GM12878 (cell line): ENCODE measurements around the gene MACF1. TPM values are rescaled to one million over a fixed set of nuclear protein-coding genes. Genes with fewer than 3 reads are reported as not detected.

Source experiments
- ATAC-seq: fragments of 200-7000 bp; cut with Tn5 transposase; 3 replicates; pipeline ENCODE4 v1.9.1; 2020; ENCODE audit warnings: mild to moderate bottlenecking, moderate library complexity
- BruUV-seq: library from RNA; stranded (reverse); fragments of 400-500 nt; replicated peaks from 2 replicates; lab custom pipeline; 2021; lab: Mats Ljungman, UMichigan
- CTCF ChIA-PET: fragments of 300-600 bp; sonication (Branson Sonifier 250); formaldehyde crosslinking; extraction: SDS; loops from one replicate; lab custom pipeline; 2021; ENCODE audit warnings: inconsistent platforms; lab: Yijun Ruan, JAX
- POLR2A ChIA-PET: fragments of 350-600 bp; formaldehyde crosslinking; extraction: SDS; loops from one replicate; lab custom pipeline; 2021; ENCODE audit warnings: inconsistent platforms; lab: Charles Lee
- RAD21 ChIA-PET: fragments of 300-600 bp; sonication (Branson Sonifier 250); formaldehyde crosslinking; loops from one replicate; lab custom pipeline; 2023; ENCODE audit warnings: antibody characterized with exemption; ENCODE audit not compliant: unreplicated experiment; lab: Charles Lee
- SMC1A ChIA-PET: fragments of 300-600 bp; sonication (Branson Sonifier 250); formaldehyde crosslinking; loops from one replicate; lab custom pipeline; 2023; ENCODE audit not compliant: unreplicated experiment, uncharacterized antibody; lab: Charles Lee
- DNase-seq: peaks from one replicate; pipeline ENCODE4 v3.0.0-alpha.2; 2011; ENCODE audit warnings: low read depth, low spot score
- FAIRE-seq: peaks from 3 replicates; lab custom pipeline; 2011; peaks lifted over from hg19 to GRCh38; lab: Jason Lieb, UNC
- H2AFZ ChIP-seq: 2 replicates; pipeline ENCODE4 v1.6.0; 2011; ENCODE audit warnings: low read depth, low read length, control low read depth; ENCODE audit not compliant: control insufficient read depth
- H3K27ac ChIP-seq: 2 replicates; pipeline ENCODE4 v1.5.1; 2011; ENCODE audit warnings: control low read depth; ENCODE audit not compliant: control insufficient read depth, insufficient read depth
- H3K27me3 ChIP-seq, 2 experiments: replicated peaks in 1 of 2; 2 replicates each; pipeline versions ENCODE4 v1.6.0 to v1.6.1; 2011; ENCODE audit warnings: low read length in 1 of 2; ENCODE audit not compliant: control insufficient read depth in 2 of 2, insufficient read depth in 2 of 2
- H3K36me3 ChIP-seq, 2 experiments: 2 replicates each; pipeline ENCODE4 v1.5.1; 2011; ENCODE audit warnings: low read length in 1 of 2; ENCODE audit not compliant: control insufficient read depth in 2 of 2, insufficient read depth in 2 of 2
- H3K4me1 ChIP-seq: 2 replicates; pipeline ENCODE4 v1.6.1; 2011; ENCODE audit warnings: mild to moderate bottlenecking, low read length, moderate library complexity, mixed read lengths; ENCODE audit not compliant: control insufficient read depth, insufficient read depth
- H3K4me2 ChIP-seq: 2 replicates; pipeline ENCODE4 v1.6.0; 2011; ENCODE audit warnings: control low read depth; ENCODE audit not compliant: control insufficient read depth, insufficient read depth
- H3K4me3 ChIP-seq: fragments of 200-600 bp; sonication (generic); 2 replicates; pipeline ENCODE4 v1.5.1; 2016
- H3K79me2 ChIP-seq: 2 replicates; pipeline ENCODE4 v1.6.0; 2011; ENCODE audit warnings: low read length; ENCODE audit not compliant: control insufficient read depth, insufficient read depth
- H3K9ac ChIP-seq: 2 replicates; pipeline ENCODE4 v1.8.0; 2011; ENCODE audit warnings: low read length, control low read depth, mixed read lengths; ENCODE audit not compliant: control insufficient read depth, insufficient read depth
- H3K9me3 ChIP-seq: replicated peaks from 3 replicates; pipeline ENCODE4 v1.5.1; 2011; ENCODE audit warnings: mild to moderate bottlenecking, low read length; ENCODE audit not compliant: control insufficient read depth, insufficient read depth
- H4K20me1 ChIP-seq: 2 replicates; pipeline ENCODE4 v1.6.0; 2011; ENCODE audit not compliant: control insufficient read depth, insufficient read depth
- RELA ChIP-seq: fragments of 450-650 bp; IDR thresholded peaks from 2 replicates; pipeline ENCODE4 v1.8.0; 2014; ENCODE audit warnings: borderline replicate concordance; ENCODE audit not compliant: partially characterized antibody
- RFX5 ChIP-seq: IDR thresholded peaks from 2 replicates; pipeline ENCODE4 v1.6.1; 2011; ENCODE audit warnings: low read depth, low read length, improper control_type of control experiment
- YBX1 ChIP-seq: fragments of 450-650 bp; IDR thresholded peaks from 2 replicates; pipeline ENCODE4 v1.6.1; 2016; ENCODE audit warnings: antibody characterized with exemption
- WGBS: methylation state at CpG from one replicate; pipeline ENCODE4 v1.1.6; 2016; ENCODE audit warnings: low lambda C conversion rate; ENCODE audit not compliant: insufficient replicate concordance, insufficient coverage; ENCODE audit errors: missing lambda C conversion rate; 5-methylcytosine and 5-hydroxymethylcytosine counted together
- in situ Hi-C: fragments of 300-500 bp; cut with MboI; formaldehyde crosslinking; loops from 9 replicates; pipeline ENCODE4 v1.14.3; 2018; ENCODE audit warnings: mixed read lengths
- intact Hi-C: fragments of 100-400 bp; cut with micrococcal nuclease; formaldehyde crosslinking; loops from one replicate; pipeline ENCODE4 v1.14.2; 2022; ENCODE audit not compliant: unreplicated experiment
- polyA plus RNA-seq, 11 experiments: library from polyadenylated mRNA; depleted of rRNA in 4 of 11; unstranded in 6 of 11; stranded (reverse) in 5 of 11; fragments of >200 nt; fragmentation: Nextera tagmentation in 4 of 11; fragmentation: Illumina TruSeq in 1 of 11; extraction: Ambion mirVana in 4 of 11; extraction: Trizol in 1 of 11; gene quantifications; 1 replicate in 1 of 11; 2 replicates in 10 of 11; pipeline versions ENCODE4 v1.2.1 to v1.2.3, GENCODE V29; 2011 to 2016; ENCODE audit warnings: inconsistent platforms in 2 of 11, missing spikeins in 2 of 11, low read depth in 1 of 11
- total RNA-seq, 4 experiments: library from RNA; depleted of rRNA in 3 of 4; stranded (reverse); fragments of >200 nt in 3 of 4; fragmentation: Illumina TruSeq in 1 of 4; extraction: Trizol in 1 of 4; gene quantifications; 2 replicates each; pipeline versions ENCODE4 v1.2.1 to v1.2.3, GENCODE V29; 2013 to 2021
- TF ChIP-seq, protein P1 (sequence below): fragments of 450-650 bp; IDR thresholded peaks from 2 replicates; pipeline ENCODE4 v1.6.1; 2016; ENCODE audit warnings: mild to moderate bottlenecking, moderate library complexity, borderline replicate concordance

MACF1 gene
- total and polyA plus RNA-seq, 10 of the 15 experiments (the other 5 are each of a cell fraction or from before 2014, with no cell fraction given) = 15.5 to 201 (median 76.9) TPM

- FAIRE-seq (no peak), ATAC-seq (peak; percentile 35), DNase-seq (no peak)
- ChIA-PET RAD21 (interaction anchor here (0.8 to 10.8 kb wide), 10 partner anchors 9 to 269 kb away, joined by 3 to 117 read pairs (median 6); no protein-coding TSS in a partner anchor), POLR2A (interaction anchor here (0.5 to 2.6 kb wide), 11 partner anchors 8 to 290 kb away, joined by 3 to 14 read pairs (median 5); no protein-coding TSS in a partner anchor), SMC1A (interaction anchor here (0.6 to 13.9 kb wide), 23 partner anchors 9 to 237 kb away, joined by 3 to 155 read pairs (median 5); no protein-coding TSS in a partner anchor), CTCF (interaction anchor here (0.6 to 25.0 kb wide), 16 partner anchors 9 to 270 kb away, joined by 3 to 918 read pairs (median 6); no protein-coding TSS in a partner anchor)
- peak overlapping the region; percentile 81 for H3K27ac ChIP-seq
- peak overlapping the region; percentile 49 for H3K9ac ChIP-seq
- peaks cover 56% of the 10 kb centered on the region for H3K4me1 ChIP-seq
- intact Hi-C loops (no loop called here), in situ Hi-C loops (no loop called here)
- no peak overlapping the region for H2AFZ ChIP-seq
- H3K79me2 ChIP-seq = peaks cover 84% of the 10 kb centered on the region
- TF ChIP-seq RFX5 (no peak), RELA (no peak), YBX1 (no peak)
- TF ChIP-seq, protein P1, sequence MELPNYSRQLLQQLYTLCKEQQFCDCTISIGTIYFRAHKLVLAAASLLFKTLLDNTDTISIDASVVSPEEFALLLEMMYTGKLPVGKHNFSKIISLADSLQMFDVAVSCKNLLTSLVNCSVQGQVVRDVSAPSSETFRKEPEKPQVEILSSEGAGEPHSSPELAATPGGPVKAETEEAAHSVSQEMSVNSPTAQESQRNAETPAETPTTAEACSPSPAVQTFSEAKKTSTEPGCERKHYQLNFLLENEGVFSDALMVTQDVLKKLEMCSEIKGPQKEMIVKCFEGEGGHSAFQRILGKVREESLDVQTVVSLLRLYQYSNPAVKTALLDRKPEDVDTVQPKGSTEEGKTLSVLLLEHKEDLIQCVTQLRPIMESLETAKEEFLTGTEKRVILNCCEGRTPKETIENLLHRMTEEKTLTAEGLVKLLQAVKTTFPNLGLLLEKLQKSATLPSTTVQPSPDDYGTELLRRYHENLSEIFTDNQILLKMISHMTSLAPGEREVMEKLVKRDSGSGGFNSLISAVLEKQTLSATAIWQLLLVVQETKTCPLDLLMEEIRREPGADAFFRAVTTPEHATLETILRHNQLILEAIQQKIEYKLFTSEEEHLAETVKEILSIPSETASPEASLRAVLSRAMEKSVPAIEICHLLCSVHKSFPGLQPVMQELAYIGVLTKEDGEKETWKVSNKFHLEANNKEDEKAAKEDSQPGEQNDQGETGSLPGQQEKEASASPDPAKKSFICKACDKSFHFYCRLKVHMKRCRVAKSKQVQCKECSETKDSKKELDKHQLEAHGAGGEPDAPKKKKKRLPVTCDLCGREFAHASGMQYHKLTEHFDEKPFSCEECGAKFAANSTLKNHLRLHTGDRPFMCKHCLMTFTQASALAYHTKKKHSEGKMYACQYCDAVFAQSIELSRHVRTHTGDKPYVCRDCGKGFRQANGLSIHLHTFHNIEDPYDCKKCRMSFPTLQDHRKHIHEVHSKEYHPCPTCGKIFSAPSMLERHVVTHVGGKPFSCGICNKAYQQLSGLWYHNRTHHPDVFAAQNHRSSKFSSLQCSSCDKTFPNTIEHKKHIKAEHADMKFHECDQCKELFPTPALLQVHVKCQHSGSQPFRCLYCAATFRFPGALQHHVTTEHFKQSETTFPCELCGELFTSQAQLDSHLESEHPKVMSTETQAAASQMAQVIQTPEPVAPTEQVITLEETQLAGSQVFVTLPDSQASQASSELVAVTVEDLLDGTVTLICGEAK = no peak
- H3K27me3 ChIP-seq = no peaks in the 10 kb centered on the region
- H3K9me3 ChIP-seq = no peaks in the 10 kb centered on the region
- no peaks in the 10 kb centered on the region for H4K20me1 ChIP-seq
- BruUV-seq = no TSS peak
- H3K36me3 ChIP-seq = peaks cover 2 to 11% of the 10 kb centered on the region in 2 experiments; a peak in 3 of 4 replicates
- peak overlapping the region; percentile 89 for H3K4me2 ChIP-seq
- peak overlapping the region; percentile 57 for H3K4me3 ChIP-seq
- 0% methylated on average over 2 of the region's 2 CpGs for WGBS
These were observed 64.9 kb downstream of the MACF1 start for GRCh38 chr1:39269349-39269748.
